NCI-H2227 treated with DMSO at 0.1 percent for 48 hours (cell line): ENCODE measurements around the gene SEMA4G.

Experiments used
- DNase-seq: peaks from one replicate; lab custom pipeline; 2025; lab: John Stamatoyannopoulos, UW

Gene SEMA4G

GRCh38 chr10:100987685-100988049 is 18.4 kb downstream of the SEMA4G start:
- DNase-seq, result no peak

GRCh38 chr10:100988166-100988565 is 18.9 kb downstream of the SEMA4G start:
- no peak for DNase-seq

GRCh38 chr10:100989088-100989487 is 19.8 kb downstream of the SEMA4G start:
- DNase-seq, result no peak

- DNase-seq, result peak; percentile 5
These were observed 24.8 kb downstream of the SEMA4G start for GRCh38 chr10:100993986-100994708.

- DNase-seq, result no peak
These were observed 25.9 kb downstream of the SEMA4G start for GRCh38 chr10:100995181-100995580.

GRCh38 chr10:100996678-100997359 is 27.5 kb downstream of the SEMA4G start:
- peak; percentile 21 for DNase-seq

GRCh38 chr10:100997360-100998182 is 28.3 kb downstream of the SEMA4G start:
- peak; percentile 35 for DNase-seq

- DNase-seq, result peak; percentile 63
These were observed 29.1 kb downstream of the SEMA4G start for GRCh38 chr10:100998183-100998990.

GRCh38 chr10:100998991-100999741 is 29.9 kb downstream of the SEMA4G start:
- DNase-seq, result peak; percentile 26

- no peak for DNase-seq
These were observed 30.4 kb downstream of the SEMA4G start, which contains the start of gene LZTS2 for GRCh38 chr10:100999742-101000126. LZTS2 (plus strand) TSS chr10:100999808; CDS start chr10:101002539, 2,731 bp downstream.

GRCh38 chr10:101000127-101000914 is 31.0 kb downstream of the SEMA4G start:
- DNase-seq, result peak; percentile 16

GRCh38 chr10:101000915-101001658 is 31.8 kb downstream of the SEMA4G start:
- no peak for DNase-seq

GRCh38 chr10:101001659-101002035 is 32.3 kb downstream of the SEMA4G start:
- no peak for DNase-seq

- no peak for DNase-seq
These were observed 33.2 kb downstream of the SEMA4G start for GRCh38 chr10:101002456-101002855.

GRCh38 chr10:101003639-101004206 is 34.4 kb downstream of the SEMA4G start:
- DNase-seq, result no peak

- no peak for DNase-seq
These were observed 36.1 kb downstream of the SEMA4G start for GRCh38 chr10:101005361-101005760.

- DNase-seq, result no peak
These were observed 36.7 kb downstream of the SEMA4G start for GRCh38 chr10:101005869-101006567.

GRCh38 chr10:101006593-101007098 is 37.3 kb downstream of the SEMA4G start:
- DNase-seq, result no peak
